HepG2 (cell line): Measurements from ENCODE around the gene LRBA. TPM values are rescaled to one million over a fixed set of nuclear protein-coding genes. Genes with fewer than 3 reads are reported as not detected.

Experiments
- ATAC-seq: fragments of 200-7000 bp; cut with Tn5 transposase; 3 replicates; pipeline ENCODE4 v1.9.1; 2020; ENCODE audit warnings: mild to moderate bottlenecking, moderate library complexity
- BruUV-seq: library from RNA; stranded (reverse); fragments of 400-500 nt; replicated peaks from 2 replicates; lab custom pipeline; 2021; lab: Mats Ljungman, UMichigan
- CTCF ChIA-PET: fragments of 300-600 bp; formaldehyde crosslinking; extraction: SDS; loops from one replicate; lab custom pipeline; 2021; ENCODE audit warnings: low total read pairs, inconsistent platforms, low intra/inter-chr PET ratio; lab: Yijun Ruan, JAX
- POLR2A ChIA-PET: fragments of 350-600 bp; sonication (Branson Sonifier 250); formaldehyde crosslinking; loops from one replicate; lab custom pipeline; 2020; ENCODE audit warnings: antibody characterized with exemption, inconsistent platforms; lab: Yijun Ruan, JAX
- DNase-seq: peaks from one replicate; pipeline ENCODE4 v3.0.0-alpha.2; 2015; ENCODE audit warnings: low spot score
- FAIRE-seq: peaks from 3 replicates; lab custom pipeline; 2011; peaks lifted over from hg19 to GRCh38; lab: Jason Lieb, UNC
- H2AFZ ChIP-seq: one replicate; pipeline ENCODE4 v1.6.1; 2011; ENCODE audit warnings: low read length, inconsistent platforms
- H3K27ac ChIP-seq: fragments of 300-600 bp; 3 replicates; pipeline ENCODE4 v1.8.0; 2011; ENCODE audit warnings: mixed run types, mild to moderate bottlenecking, mixed read lengths, low read length, inconsistent platforms; ENCODE audit not compliant: insufficient read depth; ENCODE audit errors: extremely low read length
- H3K27me3 ChIP-seq, 2 experiments: fragments of 200-600 bp in 1 of 2; 2 replicates in 1 of 2; 3 replicates in 1 of 2; pipeline versions ENCODE4 v1.6.0 to v1.8.0; 2011; ENCODE audit warnings: low read length in 2 of 2, mild to moderate bottlenecking in 2 of 2, moderate library complexity in 2 of 2, inconsistent platforms in 1 of 2; ENCODE audit not compliant: insufficient read depth in 2 of 2, control insufficient read depth in 1 of 2
- H3K36me3 ChIP-seq, 2 experiments: fragments of 200-600 bp in 1 of 2; replicated peaks in 1 of 2; 2 replicates in 1 of 2; 3 replicates in 1 of 2; pipeline versions ENCODE4 v1.5.1 to v1.8.0; 2011; ENCODE audit warnings: low read length in 2 of 2, inconsistent platforms in 1 of 2; ENCODE audit not compliant: insufficient read depth in 2 of 2, control insufficient read depth in 1 of 2
- H3K4me1 ChIP-seq: 2 replicates; pipeline ENCODE4 v1.5.1; 2012; ENCODE audit warnings: low read length, inconsistent platforms; ENCODE audit not compliant: insufficient read depth
- H3K4me2 ChIP-seq: 2 replicates; pipeline ENCODE4 v1.6.0; 2011; ENCODE audit warnings: low read depth, low read length, inconsistent platforms
- H3K4me3 ChIP-seq, 3 experiments: fragments of 200-600 bp in 1 of 3; sonication (generic), shearing (Covaris generic) in 1 of 3; replicated peaks in 1 of 3; 2 replicates each; pipeline ENCODE4 v1.5.1; 2011 to 2016; ENCODE audit warnings: low read length in 3 of 3, inconsistent platforms in 2 of 3, low read depth in 2 of 3, mild to moderate bottlenecking in 2 of 3, control low read depth in 1 of 3, mixed read lengths in 1 of 3; ENCODE audit not compliant: insufficient read depth in 1 of 3
- H3K79me2 ChIP-seq: one replicate; pipeline ENCODE4 v1.6.1; 2011; ENCODE audit warnings: low read length, inconsistent platforms; ENCODE audit not compliant: insufficient read depth
- H3K9ac ChIP-seq: 2 replicates; pipeline ENCODE4 v1.6.0; 2011; ENCODE audit warnings: mild to moderate bottlenecking, low read depth, low read length, inconsistent platforms; ENCODE audit not compliant: insufficient read depth
- H3K9me3 ChIP-seq: 2 replicates; pipeline ENCODE4 v1.5.1; 2012; ENCODE audit warnings: mild to moderate bottlenecking, low read length
- H4K20me1 ChIP-seq: 2 replicates; pipeline ENCODE4 v1.6.0; 2011; ENCODE audit warnings: inconsistent platforms, mild to moderate bottlenecking, low read length, moderate library complexity; ENCODE audit not compliant: insufficient read depth
- AHDC1 ChIP-seq: sonication (generic); formaldehyde crosslinking; IDR thresholded peaks from 2 replicates; pipeline ENCODE4 v1.5.1; 2020; ENCODE audit warnings: mild to moderate bottlenecking, missing genetic modification reagents, borderline replicate concordance
- ELF3 ChIP-seq: IDR thresholded peaks from 2 replicates; pipeline ENCODE4 v1.6.1; 2016; ENCODE audit warnings: missing genetic modification reagents, missing compliant biosample characterization
- HMG20B ChIP-seq: conservative IDR thresholded peaks from 2 replicates; pipeline ENCODE4 v1.6.1; 2016; ENCODE audit warnings: missing genetic modification reagents, missing compliant biosample characterization
- SRSF4 ChIP-seq: fragments of 200-400 bp; formaldehyde crosslinking; IDR thresholded peaks from one replicate; pipeline ENCODE4 v1.6.1; 2018; ENCODE audit warnings: mild to moderate bottlenecking, low read depth, low read length, moderate library complexity; ENCODE audit not compliant: poor library complexity, severe bottlenecking
- STAT5B ChIP-seq: sonication (generic); formaldehyde crosslinking; IDR thresholded peaks from 2 replicates; pipeline ENCODE4 v1.4.0; 2020; ENCODE audit warnings: missing genetic modification reagents
- XRCC5 ChIP-seq: fragments of 200-400 bp; formaldehyde crosslinking; optimal IDR thresholded peaks from 2 replicates; pipeline ENCODE3; 2017; ENCODE audit warnings: mild to moderate bottlenecking, low read length
- ZNF296 ChIP-seq: sonication (generic); formaldehyde crosslinking; conservative IDR thresholded peaks from 2 replicates; pipeline ENCODE4 v1.5.0; 2020; ENCODE audit warnings: mild to moderate bottlenecking, missing genetic modification reagents
- ZNF609 ChIP-seq: sonication (generic); formaldehyde crosslinking; IDR thresholded peaks from 2 replicates; pipeline ENCODE4 v1.4.0; 2020; ENCODE audit warnings: mild to moderate bottlenecking, missing genetic modification reagents, borderline replicate concordance
- ZNF749 ChIP-seq: sonication (generic); formaldehyde crosslinking; IDR thresholded peaks from 2 replicates; pipeline ENCODE4 v1.8.0; 2022; ENCODE audit warnings: mild to moderate bottlenecking, missing genetic modification reagents, moderate library complexity, borderline replicate concordance
- WGBS: methylation state at CpG from one replicate; pipeline ENCODE4 v1.1.6; 2017; ENCODE audit warnings: low lambda C conversion rate; 5-methylcytosine and 5-hydroxymethylcytosine counted together
- in situ Hi-C: cut with HindIII; loops from 2 replicates; pipeline ENCODE4 v1.10.0; 2017; ENCODE audit warnings: low pct_unique_long_range_greater_than_20kb; ENCODE audit not compliant: extremely low pct_ligation_motif_present
- intact Hi-C: fragments of 100-400 bp; cut with micrococcal nuclease; formaldehyde crosslinking; loops from one replicate; pipeline ENCODE4 v1.10.0; 2022; ENCODE audit not compliant: unreplicated experiment
- polyA plus RNA-seq, 8 experiments: library from polyadenylated mRNA; depleted of rRNA in 3 of 8; stranded (reverse) in 7 of 8; unstranded in 1 of 8; fragments of >200 nt; fragmentation: Illumina TruSeq in 4 of 8; extraction: Trizol in 4 of 8; gene quantifications; 2 replicates each; pipeline versions ENCODE4 v1.2.1 to v1.2.3, GENCODE V29; 2011 to 2016; ENCODE audit warnings: low read depth in 4 of 8, missing spikeins in 1 of 8, mixed read lengths in 1 of 8; ENCODE audit not compliant: insufficient read depth in 1 of 8
- total RNA-seq, 5 experiments: library from RNA; depleted of rRNA; stranded (reverse); fragments of >200 nt; fragmentation: Illumina TruSeq; extraction: Trizol; gene quantifications; 2 replicates each; pipeline ENCODE4 v1.2.3, GENCODE V29; 2016; ENCODE audit warnings: low read depth in 1 of 5

LRBA gene
- total and polyA plus RNA-seq, 2 of the 13 experiments (the other 11 are each of a cell fraction or from before 2014, with no cell fraction given), result 21.0 to 37.2 TPM

- WGBS, result 100% methylated on average over 1 of the region's 1 CpG
- ChIA-PET POLR2A (no interaction called here), CTCF (no interaction called here)
- no peak for TF ChIP-seq HMG20B (CRISPR knock-in tag)
- TF ChIP-seq ELF3 (CRISPR knock-in tag), result no peak
- TF ChIP-seq ZNF609 (CRISPR knock-in tag), result no peak
- TF ChIP-seq ZNF749 (CRISPR knock-in tag), result no peak
- no peak for TF ChIP-seq XRCC5
- no peak for TF ChIP-seq ZNF296
- no peak for TF ChIP-seq STAT5B (CRISPR knock-in tag)
- TF ChIP-seq SRSF4, result no peak
- no peak for TF ChIP-seq AHDC1 (CRISPR knock-in tag)
- TF ChIP-seq, all 625 proteins: peak for 0
- no peaks in the 10 kb centered on the region for H4K20me1 ChIP-seq
- H3K4me3 ChIP-seq, result no peak overlapping the region
- in situ Hi-C loops, result no loop called here
- DNase-seq (no peak), ATAC-seq (no peak), FAIRE-seq (no peak)
- no TSS peak for BruUV-seq
- H3K36me3 ChIP-seq, result no peaks in the 10 kb centered on the region
- H3K27me3 ChIP-seq, result no peaks in the 10 kb centered on the region
- no peak overlapping the region for H2AFZ ChIP-seq
- H3K9me3 ChIP-seq, result no peaks in the 10 kb centered on the region
- intact Hi-C loops, result no loop called here
- H3K4me2 ChIP-seq, result no peak overlapping the region
- H3K79me2 ChIP-seq, result no peaks in the 10 kb centered on the region
- H3K4me1 ChIP-seq, result peaks cover 32% of the 10 kb centered on the region
- no peak overlapping the region for H3K9ac ChIP-seq
- H3K27ac ChIP-seq, result no peak overlapping the region
Measured at GRCh38 chr4:150357829-150358228, 657.3 kb downstream of the LRBA start.
